Subcutaneous adipose tissue (tissue), 4 donors: ENCODE data around the gene LLCFC1. TPM values are rescaled to one million over a fixed set of nuclear protein-coding genes. Genes with fewer than 3 reads are reported as not detected.

Source experiments
- total RNA-seq, 4 donors: library from RNA; depleted of rRNA; stranded (reverse); fragments of >200 nt; gene quantifications; one replicate each; pipeline ENCODE4 v1.1.0, GENCODE V29; 2016
- TF ChIP-seq, protein P1 (sequence below): fragments of 450-650 bp; IDR thresholded peaks from one replicate; pipeline ENCODE4 v1.5.1; 2016; ENCODE audit warnings: low read depth, mild to moderate bottlenecking, control low read depth, antibody characterized with exemption, moderate library complexity

Gene LLCFC1
- total RNA-seq, 4 donors from 2014 or later = not detected

DNA sequence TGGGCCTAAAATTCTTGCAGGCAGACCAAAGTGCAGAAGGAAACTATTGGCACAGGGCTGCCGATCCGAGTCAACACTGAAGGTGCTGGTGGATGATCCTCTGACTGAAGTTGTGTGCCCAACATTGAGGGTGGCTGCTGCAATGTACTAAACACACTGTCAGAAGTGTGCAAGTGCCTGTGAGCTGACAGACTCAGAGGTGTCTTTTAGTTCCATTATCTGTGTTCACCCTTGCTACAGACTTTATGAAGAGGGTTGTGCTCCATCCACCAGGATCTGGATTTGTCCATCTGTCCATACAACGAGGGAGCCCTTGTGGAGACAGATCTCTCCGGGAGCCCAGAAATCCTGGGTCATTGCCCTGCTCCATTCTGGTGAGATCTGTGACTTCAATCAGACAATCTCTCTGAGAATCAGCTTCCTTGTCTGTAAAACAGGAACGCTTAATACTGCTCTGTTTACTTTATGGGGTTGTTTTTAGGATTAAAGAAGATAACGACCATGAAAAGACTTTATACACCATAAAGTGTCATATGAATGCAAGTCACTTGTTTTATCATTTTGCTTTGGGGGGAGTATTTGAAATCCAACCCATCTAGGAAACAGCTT, 44.2 kb upstream of the LLCFC1 start:
- TF ChIP-seq, protein P1, sequence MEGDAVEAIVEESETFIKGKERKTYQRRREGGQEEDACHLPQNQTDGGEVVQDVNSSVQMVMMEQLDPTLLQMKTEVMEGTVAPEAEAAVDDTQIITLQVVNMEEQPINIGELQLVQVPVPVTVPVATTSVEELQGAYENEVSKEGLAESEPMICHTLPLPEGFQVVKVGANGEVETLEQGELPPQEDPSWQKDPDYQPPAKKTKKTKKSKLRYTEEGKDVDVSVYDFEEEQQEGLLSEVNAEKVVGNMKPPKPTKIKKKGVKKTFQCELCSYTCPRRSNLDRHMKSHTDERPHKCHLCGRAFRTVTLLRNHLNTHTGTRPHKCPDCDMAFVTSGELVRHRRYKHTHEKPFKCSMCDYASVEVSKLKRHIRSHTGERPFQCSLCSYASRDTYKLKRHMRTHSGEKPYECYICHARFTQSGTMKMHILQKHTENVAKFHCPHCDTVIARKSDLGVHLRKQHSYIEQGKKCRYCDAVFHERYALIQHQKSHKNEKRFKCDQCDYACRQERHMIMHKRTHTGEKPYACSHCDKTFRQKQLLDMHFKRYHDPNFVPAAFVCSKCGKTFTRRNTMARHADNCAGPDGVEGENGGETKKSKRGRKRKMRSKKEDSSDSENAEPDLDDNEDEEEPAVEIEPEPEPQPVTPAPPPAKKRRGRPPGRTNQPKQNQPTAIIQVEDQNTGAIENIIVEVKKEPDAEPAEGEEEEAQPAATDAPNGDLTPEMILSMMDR = no peak

DNA sequence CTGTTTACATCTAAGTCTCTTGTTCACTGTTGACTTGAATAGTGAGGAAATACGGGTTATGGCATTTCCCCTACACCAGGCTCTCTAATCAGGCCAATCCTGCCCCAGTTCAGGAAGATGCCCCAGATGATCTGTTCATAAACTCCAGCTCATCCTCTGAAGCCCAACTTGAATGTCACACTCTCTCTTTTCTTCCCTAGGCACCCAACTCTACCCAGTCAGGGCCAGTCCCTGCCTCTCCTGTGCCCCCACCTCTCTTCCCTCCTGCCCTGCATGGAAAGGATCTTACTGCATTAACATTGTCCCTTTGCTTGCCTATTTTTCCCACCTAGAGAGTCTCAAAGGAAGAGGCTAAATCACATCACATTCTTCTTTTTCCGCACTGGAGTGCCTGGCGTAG, 43.1 kb upstream of the LLCFC1 start:
- TF ChIP-seq, protein P1 = no peak

DNA sequence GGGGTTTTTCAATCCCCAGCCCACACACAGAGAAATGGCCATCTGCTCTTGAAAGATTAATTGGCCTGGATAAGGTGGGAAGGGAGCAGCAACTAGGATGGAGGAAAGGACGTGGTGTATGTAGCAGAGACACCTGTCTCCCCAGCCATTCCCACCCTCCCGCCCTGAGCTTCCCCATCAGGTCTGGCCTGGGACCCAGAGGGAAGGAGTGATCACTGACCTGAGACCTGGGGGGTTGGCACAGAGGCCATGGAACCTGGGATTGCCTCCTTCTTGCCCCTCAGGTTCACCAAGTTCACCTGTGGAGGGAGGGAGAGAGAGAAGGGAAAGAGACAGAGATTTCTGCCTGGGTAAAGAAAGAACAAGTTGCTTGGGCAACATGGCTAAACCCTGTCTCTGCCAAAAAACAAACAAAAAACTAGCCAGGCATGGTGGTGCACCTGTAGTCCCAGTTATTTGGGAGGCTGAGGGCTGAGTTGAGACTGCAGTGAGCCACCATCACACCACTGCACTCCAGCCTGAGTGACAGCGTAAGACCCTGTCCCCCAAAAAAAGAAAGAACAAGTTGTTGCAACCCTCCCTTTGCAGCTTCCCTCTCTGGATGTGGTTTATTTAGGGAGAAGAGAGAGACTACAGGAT, 42.4 kb upstream of the LLCFC1 start:
- TF ChIP-seq, protein P1 = no peak

DNA sequence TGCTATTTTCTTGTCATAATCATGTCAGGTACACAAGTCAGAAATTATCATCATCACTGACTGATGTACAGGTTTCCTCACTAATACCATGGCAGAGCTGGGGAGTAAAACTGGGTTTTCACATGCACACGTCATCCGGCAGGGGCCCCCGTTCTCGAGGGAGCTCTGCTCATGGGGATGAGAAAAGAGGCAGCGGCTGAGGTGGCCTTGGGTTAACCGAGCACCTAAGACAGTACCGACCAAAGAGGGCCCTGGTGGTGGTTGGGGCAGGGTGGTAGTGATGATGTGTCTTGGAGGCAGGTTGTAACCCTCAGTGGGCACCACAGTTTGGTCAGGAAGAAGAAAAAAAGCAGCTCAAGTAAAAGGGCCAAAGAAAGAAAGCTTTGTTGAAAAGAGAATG, 41.6 kb upstream of the LLCFC1 start:
- TF ChIP-seq, protein P1 = no peak

DNA sequence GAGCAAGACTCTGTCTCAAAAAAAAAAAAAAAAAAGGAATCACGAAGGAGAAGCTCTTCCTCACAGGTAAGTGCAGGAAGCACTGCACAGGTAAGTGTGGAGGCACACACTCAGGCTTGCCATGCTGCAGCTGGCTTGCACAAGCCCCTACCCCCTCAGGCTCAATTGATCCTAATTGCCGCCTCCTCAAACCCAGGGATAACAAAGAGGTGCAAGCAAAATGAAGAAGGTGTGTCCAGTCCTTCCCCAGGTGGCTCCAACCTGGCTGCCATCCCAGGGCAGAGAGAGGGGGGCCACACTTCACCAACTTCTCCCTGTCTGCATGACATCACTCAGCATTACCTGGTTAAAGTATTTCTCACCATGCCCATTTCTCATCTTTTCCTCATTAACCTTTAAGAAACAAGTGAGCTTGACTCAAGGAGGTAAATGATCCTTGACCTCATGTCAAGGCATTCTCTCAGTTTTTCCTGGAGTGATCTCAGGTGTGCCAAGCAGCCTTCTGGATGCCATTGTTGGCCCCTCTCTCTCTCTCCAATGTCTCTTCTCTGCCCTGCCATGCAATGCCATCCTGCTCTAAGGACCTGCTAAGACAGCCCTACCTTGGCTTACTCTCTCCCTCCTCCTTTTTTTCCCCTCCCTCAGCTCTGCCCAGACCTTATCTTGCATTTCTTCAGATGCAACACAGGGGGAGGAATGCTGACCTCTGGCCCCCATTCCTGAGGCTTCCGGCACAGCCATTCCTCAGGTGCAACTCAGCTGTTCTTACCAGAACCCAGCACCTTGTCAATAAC, 40.7 kb upstream of the LLCFC1 start:
- TF ChIP-seq, protein P1 = no peak

DNA sequence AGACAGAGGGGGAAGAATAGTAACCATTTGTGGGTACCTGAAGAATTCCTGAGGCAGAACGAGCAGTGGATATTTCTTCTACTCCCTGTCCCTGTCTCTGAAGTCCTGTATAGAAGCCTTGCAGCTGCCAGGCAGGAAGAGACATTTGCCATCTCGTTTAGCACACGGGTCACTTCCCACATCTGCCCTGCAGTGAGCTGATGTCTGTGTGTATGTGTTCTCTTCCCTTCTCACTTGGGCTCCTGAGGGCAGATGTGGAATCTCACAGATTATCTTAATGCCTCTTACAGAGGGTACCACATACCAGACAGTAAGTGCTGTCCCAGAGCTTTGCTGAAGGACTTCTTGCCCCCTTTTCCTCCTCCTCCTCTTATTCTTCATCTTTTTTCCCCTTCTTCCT, 39.6 kb upstream of the LLCFC1 start:
- TF ChIP-seq, protein P1 = no peak
